Colonic mucosa (tissue), 4 donors: ENCODE data around the gene UBE3A. TPM values are rescaled to one million over a fixed set of nuclear protein-coding genes. Genes with fewer than 3 reads are reported as not detected.
A peak's percentile ranks its signal among the peaks of the same experiment; 100 is the strongest.

ENCODE experiments used
- DNase-seq: peaks from one replicate; pipeline ENCODE4 v3.0.0-alpha.2; 2020
- H3K27ac ChIP-seq: fragments of 200-600 bp; one replicate; pipeline ENCODE4 v1.8.0; 2021
- H3K27me3 ChIP-seq: fragments of 200-600 bp; one replicate; pipeline ENCODE4 v1.8.0; 2021
- H3K36me3 ChIP-seq: fragments of 200-600 bp; one replicate; pipeline ENCODE4 v1.8.0; 2021
- H3K4me1 ChIP-seq: fragments of 200-600 bp; one replicate; pipeline ENCODE4 v1.8.0; 2021; ENCODE audit warnings: mild to moderate bottlenecking
- H3K4me3 ChIP-seq: fragments of 200-600 bp; one replicate; pipeline ENCODE4 v1.8.0; 2021
- H3K9ac ChIP-seq, 2 donors: one replicate each; pipeline ENCODE4 v1.7.0; 2013; ENCODE audit warnings: control low read depth in 2 of 2, low read depth in 2 of 2, low read length in 2 of 2
- H3K9me3 ChIP-seq: fragments of 200-600 bp; one replicate; pipeline ENCODE4 v1.8.0; 2021
- CTCF ChIP-seq: fragments of 200-600 bp; IDR thresholded peaks from one replicate; pipeline ENCODE4 v1.8.0; 2022; ENCODE audit warnings: antibody characterized with exemption, mild to moderate bottlenecking
- intact Hi-C: fragments of 100-400 bp; cut with DNase I; formaldehyde crosslinking; loops from one replicate; pipeline ENCODE4 v1.14.1; 2022
- total RNA-seq, 2 donors: library from RNA; stranded (reverse); fragmentation: NEBNext Ultra II Directional in 1 of 2; extraction: Animal tissue kit (Norgen Biotek cat#: 25700) in 1 of 2; gene quantifications; one replicate each; pipeline ENCODE4 v1.2.1, GENCODE V29; 2021
- donor health status: healthy.
- donor health status: DM: no; HTN: no; CAD: no.
- donor health status: DM: no; HTN: no; CAD: no.

UBE3A gene
- 10 to 100 TPM; 83.9 to 92.2 TPM for total RNA-seq

- H3K27ac ChIP-seq: peak within 1 kb of the TSS; percentile 91
- TF ChIP-seq CTCF: peak; percentile 0
- H3K4me3 ChIP-seq: peak within 1 kb of the TSS; percentile 77
- H3K9ac ChIP-seq: peak within 1 kb of the TSS; percentile 87
- DNase-seq: peak; percentile 87
- no peaks in the 10 kb centered on the region for H3K36me3 ChIP-seq
- intact Hi-C loops: loop anchor here (10.0 kb wide), 2 partner anchors 64 to 484 kb away; partner anchors contain the start of genes SNRPN and SNURF
- H3K4me1 ChIP-seq: peaks cover 8% of the 10 kb centered on the region
- H3K27me3 ChIP-seq: no peaks in the 10 kb centered on the region
- no peaks in the 10 kb centered on the region for H3K9me3 ChIP-seq
Measured at GRCh38 chr15:25438601-25439368, at the start of gene UBE3A. TSS of gene UBE3A (minus strand) at chr15:25439024. CDS start at chr15:25409107, 29,917 bp downstream.

DNA sequence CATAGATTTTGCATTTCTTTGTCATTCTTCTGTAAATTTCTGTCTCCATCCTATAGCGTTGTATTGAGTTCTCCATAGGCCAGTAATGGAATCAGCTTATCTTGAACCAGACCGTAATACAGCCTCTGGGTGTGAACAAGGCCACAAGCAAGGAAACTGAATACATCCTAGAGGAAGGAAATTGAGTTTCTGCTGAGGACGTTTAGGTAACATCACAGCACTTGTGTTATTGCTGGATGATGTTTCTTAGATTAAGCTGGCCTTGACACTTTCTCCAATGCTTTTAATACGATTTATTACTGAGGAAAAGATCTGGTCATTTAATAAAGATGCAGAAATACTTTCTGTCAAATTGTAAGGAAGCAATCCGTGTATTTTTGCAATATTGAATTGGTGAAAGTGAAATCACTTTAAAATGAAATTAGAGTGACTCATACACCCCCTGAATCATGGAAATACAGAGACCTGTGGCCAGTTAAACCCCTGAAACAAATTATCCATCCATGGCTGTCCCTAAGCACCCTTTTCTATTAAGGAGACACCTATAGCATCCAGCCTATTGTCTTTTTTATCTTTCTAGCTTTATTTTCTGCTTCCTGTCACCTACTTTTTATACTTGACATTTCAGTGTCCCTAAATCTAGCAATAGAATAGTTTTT lies 48.5 kb upstream of the UBE3A start:
- H3K36me3 ChIP-seq: no peaks in the 10 kb centered on the region
- no peak overlapping the region for H3K27ac ChIP-seq
- no peak overlapping the region for H3K9ac ChIP-seq
- TF ChIP-seq CTCF: no peak
- H3K4me1 ChIP-seq: no peaks in the 10 kb centered on the region
- no peak for DNase-seq
- H3K4me3 ChIP-seq: no peak overlapping the region
- intact Hi-C loops: no loop called here
- H3K27me3 ChIP-seq: no peaks in the 10 kb centered on the region
- no peaks in the 10 kb centered on the region for H3K9me3 ChIP-seq

- no peak for TF ChIP-seq CTCF
- Histone ChIP-seq H3K27ac (no peak overlapping the region), H3K4me1 (no peaks in the 10 kb centered on the region), H3K27me3 (no peaks in the 10 kb centered on the region), H3K36me3 (no peaks in the 10 kb centered on the region), H3K9ac (no peak overlapping the region), H3K4me3 (no peak overlapping the region), H3K9me3 (no peaks in the 10 kb centered on the region)
- DNase-seq: no peak
- intact Hi-C loops: no loop called here
Measured at GRCh38 chr15:25486051-25486450, 47.2 kb upstream of the UBE3A start.

DNA sequence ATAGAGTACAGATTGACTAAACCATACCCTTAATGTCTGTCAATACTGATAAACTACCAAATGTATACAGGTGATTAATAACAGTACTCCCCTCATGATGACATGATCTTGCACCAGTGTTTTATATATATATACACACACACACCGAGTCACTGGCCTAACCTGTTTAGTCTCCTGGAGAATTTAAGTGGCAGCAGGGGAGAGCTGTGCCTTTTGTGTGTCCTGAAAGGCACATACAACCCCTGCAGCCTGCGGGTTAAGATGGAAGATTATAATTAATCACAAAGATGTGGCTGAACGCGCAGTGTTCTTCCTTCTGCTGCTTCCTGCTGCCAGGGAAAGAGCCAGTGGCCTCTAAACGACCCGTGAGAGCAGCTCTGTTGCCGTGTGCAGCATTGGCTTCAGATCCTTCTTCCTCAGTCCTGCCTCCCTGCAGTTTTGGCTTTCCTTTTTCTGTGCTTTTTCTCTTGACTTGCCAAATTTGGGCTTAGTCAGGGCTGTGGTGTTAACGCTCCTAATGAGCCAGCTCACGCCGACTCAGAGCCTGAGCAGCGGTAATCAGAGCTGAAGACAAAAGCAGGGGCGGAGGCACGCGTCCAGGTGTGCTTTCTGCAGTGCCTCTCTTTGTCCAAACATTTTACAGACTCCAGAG lies 42.5 kb upstream of the UBE3A start:
- Histone ChIP-seq H3K4me3 (no peak overlapping the region), H3K9me3 (no peaks in the 10 kb centered on the region), H3K36me3 (no peaks in the 10 kb centered on the region), H3K9ac (no peak overlapping the region), H3K27ac (no peak overlapping the region), H3K4me1 (no peaks in the 10 kb centered on the region), H3K27me3 (no peaks in the 10 kb centered on the region)
- no peak for DNase-seq
- intact Hi-C loops: no loop called here
- TF ChIP-seq CTCF: no peak

- no peaks in the 10 kb centered on the region for H3K36me3 ChIP-seq
Measured at GRCh38 chr15:25478313-25478712, 39.5 kb upstream of the UBE3A start.

More at GRCh38 chr15:25478313-25478712, 39.5 kb upstream of the UBE3A start:
- Histone ChIP-seq H3K9ac (no peak overlapping the region), H3K4me1 (no peaks in the 10 kb centered on the region), H3K4me3 (no peak overlapping the region), H3K27me3 (no peaks in the 10 kb centered on the region), H3K9me3 (no peaks in the 10 kb centered on the region), H3K27ac (no peak overlapping the region)
- intact Hi-C loops: no loop called here
- no peak for TF ChIP-seq CTCF
- DNase-seq: no peak
